Kidney (tissue), 14 donors: ENCODE results near the gene KIF26B. TPM values are rescaled to one million over a fixed set of nuclear protein-coding genes. Genes with fewer than 3 reads are reported as not detected.

Experiments
- DNase-seq, 5 donors: peaks; one replicate each; pipeline ENCODE4 v3.0.0-alpha.2; 2013 to 2020
- FAIRE-seq: peaks from 2 replicates; lab custom pipeline; 2012; peaks lifted over from hg19 to GRCh38; lab: Jason Lieb, UNC
- H3K27ac ChIP-seq, 2 donors: one replicate each; pipeline ENCODE4 v1.7.0; 2013; ENCODE audit warnings: low read depth in 2 of 2, low read length in 2 of 2, inconsistent platforms in 1 of 2
- H3K27me3 ChIP-seq: one replicate; pipeline ENCODE4 v1.7.1; 2013; ENCODE audit warnings: low read length, inconsistent platforms; ENCODE audit not compliant: control insufficient read depth, insufficient read depth
- H3K36me3 ChIP-seq, 3 donors: one replicate each; pipeline versions ENCODE4 v1.7.0 to v1.7.1; 2013; ENCODE audit warnings: low read length in 3 of 3, control low read depth in 1 of 3, inconsistent platforms in 1 of 3; ENCODE audit not compliant: insufficient read depth in 3 of 3, control insufficient read depth in 2 of 3
- H3K4me1 ChIP-seq, 3 donors: one replicate each; pipeline versions ENCODE4 v1.7.0 to v1.7.1; 2013; ENCODE audit warnings: low read length in 3 of 3, inconsistent platforms in 1 of 3, low read depth in 1 of 3; ENCODE audit not compliant: control insufficient read depth in 2 of 3, insufficient read depth in 2 of 3
- H3K4me3 ChIP-seq, 3 donors: one replicate each; pipeline versions ENCODE4 v1.7.0 to v1.8.1; 2013; ENCODE audit warnings: low read length in 3 of 3, control low read depth in 1 of 3, inconsistent platforms in 1 of 3
- H3K9ac ChIP-seq, 3 donors: one replicate each; pipeline versions ENCODE4 v1.7.0 to v1.7.1; 2013; ENCODE audit warnings: low read length in 3 of 3, control low read depth in 1 of 3, inconsistent platforms in 1 of 3
- H3K9me3 ChIP-seq, 3 donors: one replicate each; pipeline versions ENCODE4 v1.7.0 to v1.7.1; 2013; ENCODE audit warnings: low read length in 3 of 3, control low read depth in 1 of 3, inconsistent platforms in 1 of 3; ENCODE audit not compliant: control insufficient read depth in 2 of 3, insufficient read depth in 1 of 3
- intact Hi-C: fragments of 100-400 bp; cut with DNase I; formaldehyde crosslinking; loops from one replicate; pipeline ENCODE4 v1.11.1; 2022
- polyA plus RNA-seq: library from polyadenylated mRNA; stranded (reverse); fragments of 350-450 nt; fragmentation: Illumina TruSeq; extraction: RNeasy Lipid Tissue Mini Kit (QIAGEN cat#74804); gene quantifications from one replicate; pipeline ENCODE4 v1.2.3, GENCODE V29; 2014; ENCODE audit warnings: low read depth, low replicate concordance; ENCODE audit not compliant: insufficient read depth
- total RNA-seq: library from RNA; stranded (reverse); fragmentation: NEBNext Ultra II Directional; extraction: Animal tissue kit (Norgen Biotek cat#: 25700); gene quantifications from one replicate; pipeline ENCODE4 v1.2.1, GENCODE V29; 2021
- TF ChIP-seq, protein P1 (sequence below): IDR thresholded peaks from 3 replicates; pipeline ENCODE4 v1.5.1; 2012; ENCODE audit warnings: mild to moderate bottlenecking, moderate library complexity, borderline replicate concordance; ENCODE audit not compliant: insufficient read depth; ENCODE audit errors: extremely low read depth
- donor health status: control.
- donor health status: control.
- donor health status: control.
- donor health status: control.
- donor health status: control.
- donor health status: DM: yes; HTN: yes; CAD: no.
- donor health status: Normal renal cell carcinoma (clear cell type).

The KIF26B gene
- total and polyA plus RNA-seq, 2 donors from 2014 or later, result 0.52 to 10.7 TPM

DNA sequence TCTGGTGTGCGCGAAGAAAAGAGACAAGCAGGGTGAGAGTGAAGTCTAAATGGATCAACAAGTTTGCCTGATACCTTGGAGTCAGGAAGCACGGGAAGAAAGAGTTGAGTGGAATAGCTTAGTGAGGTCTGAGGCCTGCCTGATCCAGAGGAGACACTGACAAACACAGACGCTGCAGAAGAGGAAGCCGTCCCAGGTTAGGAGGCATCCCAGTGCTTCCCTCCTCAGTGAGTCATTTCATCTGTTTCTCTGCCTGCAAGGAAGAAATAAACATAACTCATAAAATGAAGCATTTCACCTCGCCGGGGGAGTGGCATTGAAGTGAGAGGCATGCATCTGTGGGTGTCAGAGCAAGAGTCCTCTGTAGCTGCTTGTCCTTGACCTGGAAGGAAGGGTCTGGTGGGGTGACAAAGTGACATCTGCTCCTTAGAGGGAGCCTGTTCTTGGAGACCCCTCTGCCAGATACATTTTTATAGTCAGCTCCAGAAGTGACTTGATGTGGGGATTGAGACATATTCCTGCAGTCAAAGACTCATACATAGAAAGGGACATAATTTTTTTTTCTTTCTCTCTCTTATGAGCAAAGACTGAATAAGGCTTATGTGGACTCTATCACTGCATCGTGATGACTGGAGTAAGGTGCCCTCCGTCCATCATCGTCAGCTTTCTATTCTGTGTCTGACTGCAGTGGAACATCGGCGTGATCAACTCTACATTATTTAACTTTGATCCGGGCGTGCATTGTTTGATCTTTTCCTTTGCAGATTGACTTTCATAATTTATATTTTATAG, 256.7 kb downstream of the KIF26B start:
- Histone ChIP-seq H3K4me3 (no peak overlapping the region), H3K9me3 (no peaks in the 10 kb centered on the region), H3K27me3 (no peaks in the 10 kb centered on the region), H3K27ac (no peak overlapping the region), H3K4me1 (peaks cover 0 to 7% (median 6%) of the 10 kb centered on the region in 3 donors), H3K9ac (no peak overlapping the region), H3K36me3 (no peaks in the 10 kb centered on the region)
- TF ChIP-seq, protein P1, sequence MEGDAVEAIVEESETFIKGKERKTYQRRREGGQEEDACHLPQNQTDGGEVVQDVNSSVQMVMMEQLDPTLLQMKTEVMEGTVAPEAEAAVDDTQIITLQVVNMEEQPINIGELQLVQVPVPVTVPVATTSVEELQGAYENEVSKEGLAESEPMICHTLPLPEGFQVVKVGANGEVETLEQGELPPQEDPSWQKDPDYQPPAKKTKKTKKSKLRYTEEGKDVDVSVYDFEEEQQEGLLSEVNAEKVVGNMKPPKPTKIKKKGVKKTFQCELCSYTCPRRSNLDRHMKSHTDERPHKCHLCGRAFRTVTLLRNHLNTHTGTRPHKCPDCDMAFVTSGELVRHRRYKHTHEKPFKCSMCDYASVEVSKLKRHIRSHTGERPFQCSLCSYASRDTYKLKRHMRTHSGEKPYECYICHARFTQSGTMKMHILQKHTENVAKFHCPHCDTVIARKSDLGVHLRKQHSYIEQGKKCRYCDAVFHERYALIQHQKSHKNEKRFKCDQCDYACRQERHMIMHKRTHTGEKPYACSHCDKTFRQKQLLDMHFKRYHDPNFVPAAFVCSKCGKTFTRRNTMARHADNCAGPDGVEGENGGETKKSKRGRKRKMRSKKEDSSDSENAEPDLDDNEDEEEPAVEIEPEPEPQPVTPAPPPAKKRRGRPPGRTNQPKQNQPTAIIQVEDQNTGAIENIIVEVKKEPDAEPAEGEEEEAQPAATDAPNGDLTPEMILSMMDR, result no peak
- DNase-seq (no peak), FAIRE-seq (no peak)
- intact Hi-C loops, result no loop called here

DNA sequence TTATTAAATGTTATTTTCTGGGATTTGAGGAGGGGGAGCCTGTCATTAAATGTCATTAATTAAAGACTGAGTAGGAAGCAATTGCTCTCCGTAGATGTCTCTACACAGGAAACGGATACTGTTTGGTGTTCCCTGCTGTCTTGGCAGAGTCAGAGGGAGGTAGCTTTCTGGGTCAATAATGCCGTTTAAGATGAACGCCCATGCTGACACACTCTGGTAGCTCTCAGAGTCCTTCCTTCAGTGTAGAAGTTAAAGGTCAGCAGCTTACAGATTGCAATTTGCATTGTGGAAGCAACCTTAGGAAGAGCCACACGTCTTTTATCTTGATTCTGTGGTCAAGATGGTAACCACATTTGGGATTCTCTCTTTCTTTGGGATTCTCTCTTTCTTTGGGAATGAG, 257.5 kb downstream of the KIF26B start:
- Histone ChIP-seq H3K36me3 (no peaks in the 10 kb centered on the region), H3K4me3 (no peak overlapping the region), H3K27me3 (no peaks in the 10 kb centered on the region), H3K9me3 (no peaks in the 10 kb centered on the region), H3K27ac (no peak overlapping the region), H3K9ac (no peak overlapping the region), H3K4me1 (peaks cover 0 to 7% (median 6%) of the 10 kb centered on the region in 3 donors)
- no peak for FAIRE-seq
- intact Hi-C loops, result no loop called here
- peak in 3 of 5 donors; percentile 47 to 84 (median 80) for DNase-seq
- TF ChIP-seq, protein P1, result no peak

DNA sequence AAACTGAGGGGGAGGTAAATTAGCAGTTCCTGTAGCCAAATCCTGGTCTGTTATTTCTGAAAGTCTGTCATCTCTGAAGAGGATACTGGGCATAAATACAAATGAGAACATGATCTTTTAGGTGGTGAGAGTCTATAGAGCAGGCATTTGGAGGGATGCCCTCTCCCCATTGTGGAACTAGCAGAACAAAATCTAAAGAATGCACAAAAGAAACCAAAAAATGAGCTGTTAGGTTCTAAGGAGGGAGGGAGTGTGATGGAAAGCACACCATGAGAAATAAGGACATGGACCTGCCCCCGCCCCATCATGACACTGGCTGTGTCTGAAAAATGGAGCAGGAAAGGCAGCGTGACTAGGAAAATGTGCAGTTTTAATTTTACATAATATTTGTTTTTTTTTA, 262.0 kb downstream of the KIF26B start:
- H3K27me3 ChIP-seq, result no peaks in the 10 kb centered on the region
- DNase-seq, result no peak
- FAIRE-seq, result no peak
- H3K9ac ChIP-seq, result no peak overlapping the region
- no peak overlapping the region for H3K27ac ChIP-seq
- peaks cover 0 to 3% (median 0%) of the 10 kb centered on the region in 3 donors for H3K4me1 ChIP-seq
- no peak overlapping the region for H3K4me3 ChIP-seq
- intact Hi-C loops, result no loop called here
- H3K36me3 ChIP-seq, result no peaks in the 10 kb centered on the region
- H3K9me3 ChIP-seq, result no peaks in the 10 kb centered on the region
- TF ChIP-seq, protein P1, result no peak
